ENCODE results near the gene CA11.

CA11 gene

GRCh38 chr19:48609571-48610108 lies 36.3 kb downstream of the CA11 start:
- no peak for TF ChIP-seq CTCF (IDR thresholded peaks at IDR 0.05; ENCODE audit: low read depth, low read length, missing control alignments)
- in situ Hi-C loops (cut with HindIII; ENCODE audit: low sequenced_read_pairs), result no loop called here
- DNase-seq (ENCODE audit: low read depth), result no peak
- no peak overlapping the region for H3K4me3 ChIP-seq (ENCODE audit: low read depth, low read length)

GRCh38 chr19:48608798-48609263 lies 37.2 kb downstream of the CA11 start:
- peak; percentile 62 for TF ChIP-seq CTCF (IDR thresholded peaks at IDR 0.05; ENCODE audit: low read depth, low read length, missing control alignments)
- in situ Hi-C loops (cut with HindIII; ENCODE audit: low sequenced_read_pairs), result no loop called here
- DNase-seq (ENCODE audit: low read depth), result no peak
- no peak overlapping the region for H3K4me3 ChIP-seq (ENCODE audit: low read depth, low read length)

GRCh38 chr19:48607359-48607755 lies 38.6 kb downstream of the CA11 start:
- H3K4me3 ChIP-seq (ENCODE audit: low read depth, low read length), result no peak overlapping the region
- no peak for DNase-seq (ENCODE audit: low read depth)
- no peak for TF ChIP-seq CTCF (IDR thresholded peaks at IDR 0.05; ENCODE audit: low read depth, low read length, missing control alignments)
- in situ Hi-C loops (cut with HindIII; ENCODE audit: low sequenced_read_pairs), result no loop called here

- in situ Hi-C loops (cut with HindIII; ENCODE audit: low sequenced_read_pairs), result no loop called here
- TF ChIP-seq CTCF (IDR thresholded peaks at IDR 0.05; ENCODE audit: low read depth, low read length, missing control alignments), result no peak
- no peak for DNase-seq (ENCODE audit: low read depth)
- H3K4me3 ChIP-seq (ENCODE audit: low read depth, low read length), result no peak within 1 kb of the TSS
Measured at GRCh38 chr19:48606463-48607358, 39.3 kb downstream of the CA11 start, which contains the start of gene SPACA4. Gene SPACA4, plus strand, starts transcription at chr19:48606742. Its CDS starts 237 bp downstream, at chr19:48606979.

DNA sequence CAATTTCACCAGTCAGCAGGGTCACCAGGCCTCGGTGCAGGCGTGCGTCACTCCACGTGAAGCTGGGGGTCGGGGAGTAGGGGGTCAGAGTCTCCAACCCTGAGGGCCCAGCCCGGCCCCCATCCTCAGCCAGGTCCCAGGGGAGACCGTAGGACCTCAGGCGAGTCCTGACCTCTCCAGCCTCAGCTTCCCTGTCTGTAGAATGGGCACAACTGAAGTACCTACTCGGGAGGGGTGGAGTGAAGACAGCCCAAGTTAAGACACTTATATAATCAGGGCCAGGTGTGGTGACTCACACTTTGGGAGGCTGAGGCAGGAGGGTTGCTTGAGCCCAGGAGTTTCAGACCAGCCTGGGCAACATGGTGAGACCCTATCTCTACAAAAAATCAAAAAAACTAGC lies 42.1 kb downstream of the CA11 start:
- no peak for DNase-seq (ENCODE audit: low read depth)
- in situ Hi-C loops (cut with HindIII; ENCODE audit: low sequenced_read_pairs), result no loop called here
- H3K4me3 ChIP-seq (ENCODE audit: low read depth, low read length), result no peak overlapping the region
- no peak for TF ChIP-seq CTCF (IDR thresholded peaks at IDR 0.05; ENCODE audit: low read depth, low read length, missing control alignments)

DNA sequence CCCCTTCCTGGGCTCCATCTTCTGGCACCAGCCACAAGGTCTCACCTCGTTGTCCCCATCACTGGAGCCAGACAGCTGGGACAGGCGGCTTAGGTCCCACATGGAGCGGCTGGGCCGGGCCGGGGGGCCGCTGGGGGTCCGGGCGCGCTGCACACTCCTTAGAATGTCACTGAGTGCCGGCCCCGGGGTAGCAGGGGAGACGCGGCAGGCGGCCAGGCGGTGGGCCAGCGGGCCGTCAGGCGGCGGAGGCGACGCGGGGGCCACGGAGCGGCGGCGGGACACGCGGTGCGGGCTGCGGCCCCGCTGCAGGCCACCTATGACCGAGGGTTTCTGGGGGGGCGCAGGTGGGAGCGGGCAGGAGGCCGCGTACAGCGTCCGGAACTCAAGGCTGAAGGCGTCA lies 42.5 kb downstream of the CA11 start:
- H3K4me3 ChIP-seq (ENCODE audit: low read depth, low read length), result no peak overlapping the region
- in situ Hi-C loops (cut with HindIII; ENCODE audit: low sequenced_read_pairs), result no loop called here
- no peak for TF ChIP-seq CTCF (IDR thresholded peaks at IDR 0.05; ENCODE audit: low read depth, low read length, missing control alignments)
- DNase-seq (ENCODE audit: low read depth), result no peak
